Parathyroid adenoma (tissue), 2 donors: ENCODE data around the gene EFHC1.

ENCODE experiments used
- H2AFZ ChIP-seq: fragments of 300-600 bp; sonication (generic); one replicate; pipeline ENCODE4 v1.7.0; 2017; ENCODE audit warnings: antibody characterized with exemption, mild to moderate bottlenecking
- H3K27ac ChIP-seq: fragments of 300-600 bp; sonication (generic); one replicate; pipeline ENCODE4 v1.7.0; 2017
- H3K27me3 ChIP-seq: fragments of 300-600 bp; sonication (generic); one replicate; pipeline ENCODE4 v1.7.0; 2017; ENCODE audit warnings: low read length; ENCODE audit not compliant: control insufficient read depth, insufficient read depth
- H3K36me3 ChIP-seq: fragments of 300-600 bp; sonication (generic); one replicate; pipeline ENCODE4 v1.7.0; 2017; ENCODE audit warnings: low read length; ENCODE audit not compliant: control insufficient read depth, insufficient read depth
- H3K4me1 ChIP-seq: fragments of 300-600 bp; sonication (generic); one replicate; pipeline ENCODE4 v1.7.0; 2017; ENCODE audit warnings: control low read depth
- H3K4me2 ChIP-seq: fragments of 300-600 bp; sonication (generic); one replicate; pipeline ENCODE4 v1.7.0; 2017; ENCODE audit warnings: low read length
- H3K4me3 ChIP-seq: fragments of 300-600 bp; sonication (generic); one replicate; pipeline ENCODE4 v1.7.0; 2017; ENCODE audit warnings: low read depth, low read length
- H3K79me2 ChIP-seq: fragments of 300-600 bp; sonication (generic); one replicate; pipeline ENCODE4 v1.7.0; 2017; ENCODE audit warnings: control low read depth
- H3K9ac ChIP-seq: fragments of 300-600 bp; sonication (generic); one replicate; pipeline ENCODE4 v1.7.0; 2017; ENCODE audit warnings: mild to moderate bottlenecking
- H3K9me3 ChIP-seq: fragments of 300-600 bp; sonication (generic); one replicate; pipeline ENCODE4 v1.7.0; 2017; ENCODE audit warnings: low read length; ENCODE audit not compliant: control insufficient read depth
- CTCF ChIP-seq: fragments of 300-600 bp; sonication (generic); IDR thresholded peaks from one replicate; pipeline ENCODE4 v1.7.0; 2017; ENCODE audit warnings: antibody characterized with exemption, mild to moderate bottlenecking
- donor health status: primary hyperparathyroidism.

The EFHC1 gene

GRCh38 chr6:52403086-52403485 is 17.1 kb upstream of the EFHC1 start:
- no peak overlapping the region for H3K9ac ChIP-seq
- H3K4me1 ChIP-seq, result peaks cover 6% of the 10 kb centered on the region
- no peak overlapping the region for H2AFZ ChIP-seq
- H3K9me3 ChIP-seq, result no peaks in the 10 kb centered on the region
- no peaks in the 10 kb centered on the region for H3K27me3 ChIP-seq
- no peak for TF ChIP-seq CTCF
- no peak overlapping the region for H3K4me2 ChIP-seq
- H3K36me3 ChIP-seq, result no peaks in the 10 kb centered on the region
- H3K79me2 ChIP-seq, result no peaks in the 10 kb centered on the region
- H3K27ac ChIP-seq, result no peak overlapping the region
- no peak overlapping the region for H3K4me3 ChIP-seq

GRCh38 chr6:52403627-52404026 is 16.5 kb upstream of the EFHC1 start:
- Histone ChIP-seq H3K9me3 (no peaks in the 10 kb centered on the region), H3K79me2 (no peaks in the 10 kb centered on the region), H3K4me3 (no peak overlapping the region), H3K36me3 (no peaks in the 10 kb centered on the region), H2AFZ (no peak overlapping the region), H3K9ac (no peak overlapping the region), H3K4me2 (no peak overlapping the region), H3K27ac (no peak overlapping the region), H3K4me1 (peaks cover 6% of the 10 kb centered on the region), H3K27me3 (no peaks in the 10 kb centered on the region)
- no peak for TF ChIP-seq CTCF

- no peaks in the 10 kb centered on the region for H3K27me3 ChIP-seq
- H3K4me1 ChIP-seq, result no peaks in the 10 kb centered on the region
- no peak overlapping the region for H2AFZ ChIP-seq
- no peaks in the 10 kb centered on the region for H3K79me2 ChIP-seq
- no peak for TF ChIP-seq CTCF
- H3K4me2 ChIP-seq, result no peak overlapping the region
- H3K9ac ChIP-seq, result no peak overlapping the region
- H3K27ac ChIP-seq, result no peak overlapping the region
- no peak overlapping the region for H3K4me3 ChIP-seq
- H3K36me3 ChIP-seq, result no peaks in the 10 kb centered on the region
- H3K9me3 ChIP-seq, result no peaks in the 10 kb centered on the region
Measured at GRCh38 chr6:52405243-52405642, 14.9 kb upstream of the EFHC1 start.

- Histone ChIP-seq H2AFZ (no peak overlapping the region), H3K9ac (no peak overlapping the region), H3K36me3 (no peaks in the 10 kb centered on the region), H3K9me3 (no peaks in the 10 kb centered on the region), H3K4me2 (no peak overlapping the region), H3K27me3 (no peaks in the 10 kb centered on the region), H3K27ac (no peak overlapping the region), H3K79me2 (no peaks in the 10 kb centered on the region), H3K4me3 (no peak overlapping the region), H3K4me1 (no peaks in the 10 kb centered on the region)
- peak; percentile 31 for TF ChIP-seq CTCF
Measured at GRCh38 chr6:52407467-52407866, 12.7 kb upstream of the EFHC1 start.

GRCh38 chr6:52409499-52409898 is 10.6 kb upstream of the EFHC1 start:
- no peak for TF ChIP-seq CTCF

More at GRCh38 chr6:52409499-52409898, 10.6 kb upstream of the EFHC1 start:
- Histone ChIP-seq H3K27ac (no peak overlapping the region), H3K9me3 (no peaks in the 10 kb centered on the region), H3K27me3 (no peaks in the 10 kb centered on the region), H2AFZ (no peak overlapping the region), H3K36me3 (no peaks in the 10 kb centered on the region), H3K4me2 (no peak overlapping the region), H3K79me2 (no peaks in the 10 kb centered on the region), H3K4me1 (no peaks in the 10 kb centered on the region), H3K9ac (no peak overlapping the region), H3K4me3 (no peak overlapping the region)
